ENCODE measurements around the gene SASH3.

SASH3 gene

GRCh38 chrX:129788527-129788926 lies 8.8 kb downstream of the SASH3 start:
- Histone ChIP-seq H3K4me1 (ENCODE audit: control insufficient read depth, low read depth, low read length) (no peaks in the 10 kb centered on the region), H2BK15ac (replicated peaks; ENCODE audit: low read depth) (no peak overlapping the region), H2BK5ac (ENCODE audit: low read length) (no peak overlapping the region), H3K4me2 (ENCODE audit: low read length) (no peak overlapping the region), H2BK120ac (ENCODE audit: low read depth, low read length) (no peak overlapping the region), H3K18ac (ENCODE audit: low read length) (no peak overlapping the region), H3K79me2 (ENCODE audit: control insufficient read depth, insufficient read depth, low read length) (no peaks in the 10 kb centered on the region), H3K23ac (ENCODE audit: low read length) (no peak overlapping the region), H3K56ac (ENCODE audit: low read length) (no peak overlapping the region), H3K9ac (ENCODE audit: low read length) (no peak overlapping the region), H3K4me3 (ENCODE audit: low read length) (no peak overlapping the region), H4K8ac (ENCODE audit: low read depth, low read length) (no peak overlapping the region), H3K27me3 (ENCODE audit: insufficient read depth, low read length, poor library complexity) (no peaks in the 10 kb centered on the region), H3K4ac (ENCODE audit: low read depth, low read length) (no peak overlapping the region), H3K79me1 (ENCODE audit: low read length) (no peaks in the 10 kb centered on the region), H3K27ac (ENCODE audit: low read depth, low read length) (no peak overlapping the region), H3K36me3 (ENCODE audit: control insufficient read depth, insufficient read depth, low read length) (no peaks in the 10 kb centered on the region), H2AK5ac (ENCODE audit: low read length) (no peak overlapping the region), H4K5ac (ENCODE audit: low read length) (no peak overlapping the region)
- DNase-seq: no peak
- no CpG with 5 or more reads among the region's 6 CpGs for WGBS (ENCODE audit: extremely low coverage, insufficient coverage, low lambda C conversion rate)

DNA sequence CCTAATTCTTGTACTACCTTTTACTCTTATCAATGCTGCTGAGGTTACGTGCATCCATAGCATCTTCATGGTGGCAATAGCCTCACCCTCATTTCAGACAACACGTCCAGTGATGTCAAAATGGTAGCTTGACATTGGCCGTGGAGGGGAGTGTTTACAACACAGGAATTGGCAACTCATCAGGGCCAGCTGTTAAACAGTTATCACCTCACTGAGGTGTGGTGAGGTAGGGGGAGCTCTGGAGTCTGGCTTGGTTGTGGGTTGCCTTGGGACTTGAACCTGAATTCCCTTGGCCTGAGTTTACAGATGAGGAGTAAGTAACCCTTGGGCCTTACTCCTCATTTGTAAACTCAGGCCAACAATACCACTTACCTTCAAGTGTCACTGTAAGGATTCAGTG lies 10.4 kb downstream of the SASH3 start:
- no peak overlapping the region for H3K4me2 ChIP-seq (ENCODE audit: low read length)
- no peak overlapping the region for H2AK5ac ChIP-seq (ENCODE audit: low read length)
- no peak overlapping the region for H4K8ac ChIP-seq (ENCODE audit: low read depth, low read length)
- DNase-seq: no peak
- no peaks in the 10 kb centered on the region for H3K36me3 ChIP-seq (ENCODE audit: control insufficient read depth, insufficient read depth, low read length)
- no peak overlapping the region for H3K9ac ChIP-seq (ENCODE audit: low read length)
- H2BK120ac ChIP-seq (ENCODE audit: low read depth, low read length): no peak overlapping the region
- H3K18ac ChIP-seq (ENCODE audit: low read length): no peak overlapping the region
- no peak overlapping the region for H2BK15ac ChIP-seq (replicated peaks; ENCODE audit: low read depth)
- H3K27ac ChIP-seq (ENCODE audit: low read depth, low read length): no peak overlapping the region
- no peaks in the 10 kb centered on the region for H3K27me3 ChIP-seq (ENCODE audit: insufficient read depth, low read length, poor library complexity)
- H3K79me2 ChIP-seq (ENCODE audit: control insufficient read depth, insufficient read depth, low read length): no peaks in the 10 kb centered on the region
- no peak overlapping the region for H2BK5ac ChIP-seq (ENCODE audit: low read length)
- H3K4ac ChIP-seq (ENCODE audit: low read depth, low read length): no peak overlapping the region
- no CpG with 5 or more reads among the region's 3 CpGs for WGBS (ENCODE audit: extremely low coverage, insufficient coverage, low lambda C conversion rate)
- H3K79me1 ChIP-seq (ENCODE audit: low read length): no peaks in the 10 kb centered on the region
- H3K56ac ChIP-seq (ENCODE audit: low read length): no peak overlapping the region
- H3K4me1 ChIP-seq (ENCODE audit: control insufficient read depth, low read depth, low read length): no peaks in the 10 kb centered on the region
- no peak overlapping the region for H3K23ac ChIP-seq (ENCODE audit: low read length)
- H4K5ac ChIP-seq (ENCODE audit: low read length): no peak overlapping the region
- no peak overlapping the region for H3K4me3 ChIP-seq (ENCODE audit: low read length)

DNA sequence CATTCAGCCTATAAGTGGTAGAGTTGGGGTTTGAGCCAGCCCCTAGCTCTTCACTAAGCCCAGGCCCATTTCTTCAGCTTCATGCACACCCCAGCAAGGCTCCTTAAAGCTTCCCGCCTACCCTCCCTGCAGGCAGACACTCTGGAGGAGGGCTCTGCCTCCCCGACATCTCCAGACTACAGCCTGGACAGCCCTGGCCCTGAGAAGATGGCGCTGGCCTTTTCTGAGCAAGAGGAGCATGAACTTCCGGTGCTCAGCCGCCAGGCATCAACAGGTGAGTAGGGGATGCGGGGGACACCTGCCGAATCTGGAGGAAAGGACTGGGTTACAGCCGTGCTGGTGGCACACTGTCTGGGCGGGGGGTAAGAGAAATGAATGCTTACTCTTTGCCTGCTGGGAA lies 11.1 kb downstream of the SASH3 start:
- Histone ChIP-seq H3K4me3 (ENCODE audit: low read length) (no peak overlapping the region), H3K9ac (ENCODE audit: low read length) (no peak overlapping the region), H4K8ac (ENCODE audit: low read depth, low read length) (no peak overlapping the region), H2BK120ac (ENCODE audit: low read depth, low read length) (no peak overlapping the region), H3K23ac (ENCODE audit: low read length) (no peak overlapping the region), H3K56ac (ENCODE audit: low read length) (no peak overlapping the region), H3K18ac (ENCODE audit: low read length) (no peak overlapping the region), H3K36me3 (ENCODE audit: control insufficient read depth, insufficient read depth, low read length) (no peaks in the 10 kb centered on the region), H3K4ac (ENCODE audit: low read depth, low read length) (no peak overlapping the region), H2BK15ac (replicated peaks; ENCODE audit: low read depth) (no peak overlapping the region), H2AK5ac (ENCODE audit: low read length) (no peak overlapping the region), H3K27me3 (ENCODE audit: insufficient read depth, low read length, poor library complexity) (no peaks in the 10 kb centered on the region), H3K79me1 (ENCODE audit: low read length) (no peaks in the 10 kb centered on the region), H3K4me1 (ENCODE audit: control insufficient read depth, low read depth, low read length) (no peaks in the 10 kb centered on the region), H4K5ac (ENCODE audit: low read length) (no peak overlapping the region), H3K27ac (ENCODE audit: low read depth, low read length) (no peak overlapping the region), H3K79me2 (ENCODE audit: control insufficient read depth, insufficient read depth, low read length) (no peaks in the 10 kb centered on the region), H3K4me2 (ENCODE audit: low read length) (no peak overlapping the region), H2BK5ac (ENCODE audit: low read length) (no peak overlapping the region)
- DNase-seq: no peak
- WGBS (ENCODE audit: extremely low coverage, insufficient coverage, low lambda C conversion rate): no CpG with 5 or more reads among the region's 9 CpGs

GRCh38 chrX:129791336-129791735 lies 11.6 kb downstream of the SASH3 start:
- Histone ChIP-seq H2BK5ac (ENCODE audit: low read length) (no peak overlapping the region), H3K27ac (ENCODE audit: low read depth, low read length) (no peak overlapping the region), H4K5ac (ENCODE audit: low read length) (no peak overlapping the region), H3K56ac (ENCODE audit: low read length) (no peak overlapping the region), H3K18ac (ENCODE audit: low read length) (no peak overlapping the region), H3K79me1 (ENCODE audit: low read length) (no peaks in the 10 kb centered on the region), H3K9ac (ENCODE audit: low read length) (no peak overlapping the region), H3K36me3 (ENCODE audit: control insufficient read depth, insufficient read depth, low read length) (no peaks in the 10 kb centered on the region), H4K8ac (ENCODE audit: low read depth, low read length) (no peak overlapping the region), H2BK15ac (replicated peaks; ENCODE audit: low read depth) (no peak overlapping the region), H2BK120ac (ENCODE audit: low read depth, low read length) (no peak overlapping the region), H3K4ac (ENCODE audit: low read depth, low read length) (no peak overlapping the region), H3K4me2 (ENCODE audit: low read length) (no peak overlapping the region), H3K4me3 (ENCODE audit: low read length) (no peak overlapping the region), H3K23ac (ENCODE audit: low read length) (no peak overlapping the region), H3K27me3 (ENCODE audit: insufficient read depth, low read length, poor library complexity) (no peaks in the 10 kb centered on the region), H3K79me2 (ENCODE audit: control insufficient read depth, insufficient read depth, low read length) (no peaks in the 10 kb centered on the region), H2AK5ac (ENCODE audit: low read length) (no peak overlapping the region), H3K4me1 (ENCODE audit: control insufficient read depth, low read depth, low read length) (no peaks in the 10 kb centered on the region)
- no peak for DNase-seq
- WGBS (ENCODE audit: extremely low coverage, insufficient coverage, low lambda C conversion rate): no CpG with 5 or more reads among the region's 8 CpGs

GRCh38 chrX:129791961-129792570 lies 12.3 kb downstream of the SASH3 start:
- Histone ChIP-seq H3K36me3 (ENCODE audit: control insufficient read depth, insufficient read depth, low read length) (no peaks in the 10 kb centered on the region), H3K9ac (ENCODE audit: low read length) (no peak overlapping the region), H2AK5ac (ENCODE audit: low read length) (no peak overlapping the region), H3K27ac (ENCODE audit: low read depth, low read length) (no peak overlapping the region), H3K79me2 (ENCODE audit: control insufficient read depth, insufficient read depth, low read length) (no peaks in the 10 kb centered on the region), H3K56ac (ENCODE audit: low read length) (no peak overlapping the region), H4K8ac (ENCODE audit: low read depth, low read length) (no peak overlapping the region), H4K5ac (ENCODE audit: low read length) (no peak overlapping the region), H2BK120ac (ENCODE audit: low read depth, low read length) (no peak overlapping the region), H3K23ac (ENCODE audit: low read length) (no peak overlapping the region), H3K4me1 (ENCODE audit: control insufficient read depth, low read depth, low read length) (no peaks in the 10 kb centered on the region), H3K4me3 (ENCODE audit: low read length) (no peak overlapping the region), H3K4me2 (ENCODE audit: low read length) (no peak overlapping the region), H2BK15ac (replicated peaks; ENCODE audit: low read depth) (no peak overlapping the region), H3K79me1 (ENCODE audit: low read length) (no peaks in the 10 kb centered on the region), H3K27me3 (ENCODE audit: insufficient read depth, low read length, poor library complexity) (no peaks in the 10 kb centered on the region), H2BK5ac (ENCODE audit: low read length) (no peak overlapping the region), H3K4ac (ENCODE audit: low read depth, low read length) (no peak overlapping the region), H3K18ac (ENCODE audit: low read length) (no peak overlapping the region)
- DNase-seq: no peak
- WGBS (ENCODE audit: extremely low coverage, insufficient coverage, low lambda C conversion rate): no CpG with 5 or more reads among the region's 11 CpGs

- H3K4me3 ChIP-seq (ENCODE audit: low read length): no peak overlapping the region
- no peak overlapping the region for H3K56ac ChIP-seq (ENCODE audit: low read length)
- no peak overlapping the region for H4K8ac ChIP-seq (ENCODE audit: low read depth, low read length)
- H3K27ac ChIP-seq (ENCODE audit: low read depth, low read length): no peak overlapping the region
- no peak overlapping the region for H2AK5ac ChIP-seq (ENCODE audit: low read length)
- no peak overlapping the region for H2BK120ac ChIP-seq (ENCODE audit: low read depth, low read length)
- no peak overlapping the region for H3K18ac ChIP-seq (ENCODE audit: low read length)
- no peak for DNase-seq
- no peak overlapping the region for H3K4me2 ChIP-seq (ENCODE audit: low read length)
- H2BK15ac ChIP-seq (replicated peaks; ENCODE audit: low read depth): no peak overlapping the region
- H3K79me1 ChIP-seq (ENCODE audit: low read length): no peaks in the 10 kb centered on the region
- no peaks in the 10 kb centered on the region for H3K36me3 ChIP-seq (ENCODE audit: control insufficient read depth, insufficient read depth, low read length)
- no CpG with 5 or more reads among the region's 18 CpGs for WGBS (ENCODE audit: extremely low coverage, insufficient coverage, low lambda C conversion rate)
- H2BK5ac ChIP-seq (ENCODE audit: low read length): no peak overlapping the region
- no peak overlapping the region for H4K5ac ChIP-seq (ENCODE audit: low read length)
- H3K9ac ChIP-seq (ENCODE audit: low read length): no peak overlapping the region
- no peaks in the 10 kb centered on the region for H3K79me2 ChIP-seq (ENCODE audit: control insufficient read depth, insufficient read depth, low read length)
- no peaks in the 10 kb centered on the region for H3K4me1 ChIP-seq (ENCODE audit: control insufficient read depth, low read depth, low read length)
- no peaks in the 10 kb centered on the region for H3K27me3 ChIP-seq (ENCODE audit: insufficient read depth, low read length, poor library complexity)
- no peak overlapping the region for H3K23ac ChIP-seq (ENCODE audit: low read length)
- no peak overlapping the region for H3K4ac ChIP-seq (ENCODE audit: low read depth, low read length)
These were observed 13.0 kb downstream of the SASH3 start for GRCh38 chrX:129792586-129793291.

All from mesendoderm (in vitro differentiated cells).